H1 (cell line): Measurements from ENCODE around the gene ST6GALNAC3. TPM values are rescaled to one million over a fixed set of nuclear protein-coding genes. Genes with fewer than 3 reads are reported as not detected.

Source experiments
- CTCF ChIA-PET: fragments of 300-600 bp; sonication (Branson Sonifier 250); formaldehyde crosslinking; loops from one replicate; lab custom pipeline; 2021; ENCODE audit not compliant: partially characterized antibody; lab: Charles Lee
- POLR2A ChIA-PET: fragments of 300-600 bp; sonication (Branson Sonifier 250); formaldehyde crosslinking; loops from one replicate; lab custom pipeline; 2021; ENCODE audit warnings: inconsistent platforms; ENCODE audit not compliant: partially characterized antibody; lab: Charles Lee
- DNase-seq, 2 experiments: peaks; one replicate each; pipeline versions ENCODE4 v3.0.0 to v3.0.0-alpha.2; 2010 to 2022; ENCODE audit warnings: low spot score in 2 of 2, low read depth in 1 of 2, mixed read lengths in 1 of 2
- FAIRE-seq: peaks from 2 replicates; lab custom pipeline; 2011; peaks lifted over from hg19 to GRCh38; lab: Jason Lieb, UNC
- H2AFZ ChIP-seq: 2 replicates; pipeline ENCODE4 v1.8.1; 2012; ENCODE audit warnings: low read length, inconsistent platforms
- H2AK5ac ChIP-seq: 2 replicates; pipeline ENCODE4 v1.6.1; 2013; ENCODE audit warnings: low read depth, low read length
- H2BK120ac ChIP-seq: replicated peaks from 2 replicates; pipeline ENCODE3; 2013; ENCODE audit warnings: low read depth, low read length, inconsistent platforms
- H2BK12ac ChIP-seq: 2 replicates; pipeline ENCODE4 v1.6.1; 2013; ENCODE audit warnings: low read depth, low read length
- H2BK15ac ChIP-seq: 2 replicates; pipeline ENCODE4 v1.6.1; 2013; ENCODE audit warnings: low read length
- H2BK20ac ChIP-seq: 2 replicates; pipeline ENCODE4 v1.6.1; 2013; ENCODE audit warnings: low read length
- H2BK5ac ChIP-seq: 2 replicates; pipeline ENCODE4 v1.6.1; 2013; ENCODE audit warnings: low read depth, low read length
- H3K14ac ChIP-seq: 2 replicates; pipeline ENCODE4 v1.6.1; 2013; ENCODE audit warnings: inconsistent platforms; ENCODE audit not compliant: insufficient read length
- H3K18ac ChIP-seq: 2 replicates; pipeline ENCODE4 v1.6.1; 2013; ENCODE audit warnings: low read length; ENCODE audit errors: extremely low read depth
- H3K23ac ChIP-seq: 2 replicates; pipeline ENCODE4 v1.6.1; 2013; ENCODE audit warnings: inconsistent platforms; ENCODE audit not compliant: insufficient read length
- H3K23me2 ChIP-seq: 2 replicates; pipeline ENCODE4 v1.6.1; 2013; ENCODE audit warnings: low read depth, low read length
- H3K27ac ChIP-seq: 2 replicates; pipeline ENCODE4 v1.6.1; 2011; ENCODE audit warnings: low read depth, low read length, inconsistent platforms
- H3K27me3 ChIP-seq, 4 experiments: replicated peaks in 1 of 4; 1 replicate in 1 of 4; 2 replicates in 3 of 4; pipeline versions ENCODE4 v1.6.1 to v1.8.1; 2011 to 2013; ENCODE audit warnings: low read length in 3 of 4, mild to moderate bottlenecking in 3 of 4, inconsistent platforms in 2 of 4, mixed read lengths in 2 of 4, moderate library complexity in 1 of 4; ENCODE audit not compliant: control insufficient read depth in 3 of 4, insufficient read depth in 3 of 4; ENCODE audit errors: extremely low read depth in 1 of 4
- H3K36me3 ChIP-seq, 4 experiments: 2 replicates each; pipeline versions ENCODE4 v1.6.1 to v1.8.1; 2011 to 2013; ENCODE audit warnings: mild to moderate bottlenecking in 4 of 4, low read length in 3 of 4, moderate library complexity in 2 of 4, control low read depth in 1 of 4, inconsistent platforms in 1 of 4; ENCODE audit not compliant: insufficient read depth in 4 of 4, control insufficient read depth in 2 of 4
- H3K4ac ChIP-seq: replicated peaks from 2 replicates; pipeline ENCODE3; 2013; ENCODE audit warnings: low read length, low read depth, mixed read lengths, inconsistent platforms; ENCODE audit not compliant: insufficient read length
- H3K4me1 ChIP-seq, 4 experiments: replicated peaks in 1 of 4; 1 replicate in 1 of 4; 2 replicates in 3 of 4; pipeline versions ENCODE4 v1.6.1 to v1.8.1; 2011 to 2013; ENCODE audit warnings: low read length in 3 of 4, inconsistent platforms in 2 of 4, mixed read lengths in 1 of 4; ENCODE audit not compliant: insufficient read depth in 4 of 4, control insufficient read depth in 3 of 4
- H3K4me2 ChIP-seq, 2 experiments: 2 replicates each; pipeline versions ENCODE4 v1.6.1 to v1.8.1; 2011 to 2013; ENCODE audit warnings: low read depth in 2 of 2, low read length in 2 of 2, control low read depth in 1 of 2, inconsistent platforms in 1 of 2, mild to moderate bottlenecking in 1 of 2; ENCODE audit not compliant: insufficient read depth in 1 of 2
- H3K4me3 ChIP-seq, 4 experiments: fragments of 200-600, 300-600 bp in 1 of 4; sonication (generic), shearing (Covaris generic), sonication (Bioruptor Twin) in 1 of 4; 2 replicates each; pipeline versions ENCODE4 v1.5.1 to v1.8.1; 2011 to 2016; ENCODE audit warnings: low read length in 4 of 4, low read depth in 3 of 4, control low read depth in 2 of 4, inconsistent platforms in 2 of 4, mild to moderate bottlenecking in 2 of 4, mixed read lengths in 1 of 4, moderate library complexity in 1 of 4; ENCODE audit not compliant: insufficient read depth in 2 of 4; ENCODE audit errors: extremely low read depth in 1 of 4
- H3K56ac ChIP-seq: replicated peaks from 2 replicates; pipeline ENCODE3; 2013; ENCODE audit warnings: low read depth, mild to moderate bottlenecking, mixed read lengths, low read length, inconsistent platforms; ENCODE audit not compliant: insufficient read length
- H3K79me1 ChIP-seq: 2 replicates; pipeline ENCODE4 v1.6.1; 2013; ENCODE audit warnings: low read depth, low read length, control low read depth
- H3K79me2 ChIP-seq, 2 experiments: 2 replicates each; pipeline versions ENCODE4 v1.6.1 to v1.8.1; 2012 to 2013; ENCODE audit warnings: low read length in 2 of 2, mild to moderate bottlenecking in 2 of 2, inconsistent platforms in 1 of 2; ENCODE audit not compliant: insufficient read depth in 2 of 2, control insufficient read depth in 1 of 2
- H3K9ac ChIP-seq, 4 experiments: replicated peaks in 1 of 4; 1 replicate in 1 of 4; 2 replicates in 3 of 4; pipeline versions ENCODE4 v1.6.1 to v1.8.1; 2011 to 2013; ENCODE audit warnings: low read depth in 3 of 4, low read length in 3 of 4, control low read depth in 2 of 4, mild to moderate bottlenecking in 2 of 4, moderate library complexity in 2 of 4, inconsistent platforms in 1 of 4; ENCODE audit errors: extremely low read depth in 1 of 4
- H3K9me3 ChIP-seq, 2 experiments: 2 replicates each; pipeline versions ENCODE4 v1.6.1 to v1.8.1; 2012 to 2013; ENCODE audit warnings: mild to moderate bottlenecking in 2 of 2, moderate library complexity in 2 of 2, control low read depth in 1 of 2, inconsistent platforms in 1 of 2, low read depth in 1 of 2, low read length in 1 of 2, mixed read lengths in 1 of 2; ENCODE audit not compliant: insufficient read depth in 2 of 2
- H4K20me1 ChIP-seq, 2 experiments: replicated peaks in 1 of 2; 2 replicates each; pipeline versions ENCODE3 to v1.8.1; 2011 to 2013; ENCODE audit warnings: inconsistent platforms in 2 of 2, low read length in 2 of 2, mild to moderate bottlenecking in 1 of 2; ENCODE audit not compliant: insufficient read depth in 2 of 2, control insufficient read depth in 1 of 2
- H4K5ac ChIP-seq: 2 replicates; pipeline ENCODE4 v1.6.1; 2013; ENCODE audit warnings: low read length, low read depth, mixed read lengths, inconsistent platforms; ENCODE audit not compliant: insufficient read length
- H4K8ac ChIP-seq: 2 replicates; pipeline ENCODE4 v1.8.0; 2013; ENCODE audit warnings: mild to moderate bottlenecking, moderate library complexity, low read length, inconsistent platforms; ENCODE audit not compliant: insufficient read depth; ENCODE audit errors: extremely low read depth
- H4K91ac ChIP-seq: replicated peaks from 2 replicates; pipeline ENCODE3; 2013; ENCODE audit warnings: low read length, mixed read lengths, inconsistent platforms; ENCODE audit not compliant: insufficient read length
- CTBP2 ChIP-seq: IDR thresholded peaks from 2 replicates; pipeline ENCODE4 v1.7.0; 2011; ENCODE audit warnings: borderline replicate concordance, mild to moderate bottlenecking, moderate library complexity, mixed read lengths, low read length; ENCODE audit not compliant: insufficient read depth, insufficient read length
- EP300 ChIP-seq, 2 experiments: IDR thresholded peaks; 1 replicate in 1 of 2; 2 replicates in 1 of 2; pipeline ENCODE4 v1.6.1; 2011 to 2012; ENCODE audit warnings: low read depth in 2 of 2, low read length in 2 of 2, mild to moderate bottlenecking in 2 of 2, borderline replicate concordance in 1 of 2, inconsistent platforms in 1 of 2, moderate library complexity in 1 of 2
- EZH2 ChIP-seq: fragments of 200-600 bp; sonication (generic); IDR thresholded peaks from 2 replicates; pipeline ENCODE4 v1.7.1; 2012; ENCODE audit warnings: low read depth, mild to moderate bottlenecking, moderate library complexity, low read length, inconsistent platforms; ENCODE audit not compliant: severe bottlenecking
- GTF2F1 ChIP-seq: IDR thresholded peaks from 2 replicates; pipeline ENCODE4 v1.6.1; 2012; ENCODE audit warnings: low read depth, low read length, improper control_type of control experiment, borderline replicate concordance
- HDAC2 ChIP-seq, 2 experiments: fragments of 300-600 bp in 1 of 2; sonication (generic) in 1 of 2; IDR thresholded peaks; 2 replicates each; pipeline ENCODE4 v1.6.1; 2011 to 2012; ENCODE audit warnings: low read depth in 2 of 2, low read length in 2 of 2, mild to moderate bottlenecking in 2 of 2, moderate library complexity in 2 of 2, borderline replicate concordance in 1 of 2, inconsistent platforms in 1 of 2
- HDAC6 ChIP-seq: IDR thresholded peaks from one replicate; pipeline ENCODE4 v1.7.1; 2012; ENCODE audit warnings: low read depth, mild to moderate bottlenecking, inconsistent platforms, low read length, moderate library complexity
- SIRT6 ChIP-seq: IDR thresholded peaks from one replicate; pipeline ENCODE4 v1.7.1; 2012; ENCODE audit warnings: low read length, inconsistent platforms
- SIX5 ChIP-seq: IDR thresholded peaks from 2 replicates; pipeline ENCODE4 v1.6.1; 2011; ENCODE audit warnings: mild to moderate bottlenecking, low read depth, low read length
- TBP ChIP-seq: IDR thresholded peaks from 2 replicates; pipeline ENCODE4 v1.6.1; 2011; ENCODE audit warnings: low read depth, low read length, improper control_type of control experiment
- ZNF274 ChIP-seq: IDR thresholded peaks from 2 replicates; pipeline ENCODE4 v1.7.0; 2012; ENCODE audit warnings: low read length, borderline replicate concordance; ENCODE audit errors: extremely low read depth
- WGBS, 2 experiments: shearing (Covaris generic) in 1 of 2; methylation state at CpG; one replicate each; pipeline versions ENCODE4 v1.1.6 to v1.1.7; 2013 to 2015; ENCODE audit warnings: low lambda C conversion rate in 2 of 2, mixed read lengths in 2 of 2, inconsistent platforms in 1 of 2, low coverage in 1 of 2, missing lambda C conversion rate in 1 of 2; ENCODE audit not compliant: insufficient replicate concordance in 2 of 2, insufficient coverage in 1 of 2, insufficient read length in 1 of 2; ENCODE audit errors: extremely low coverage in 1 of 2, missing lambda C conversion rate in 1 of 2; 5-methylcytosine and 5-hydroxymethylcytosine counted together
- polyA plus RNA-seq, 7 experiments: library from polyadenylated mRNA; depleted of rRNA in 3 of 7; stranded (reverse) in 5 of 7; unstranded in 2 of 7; fragments of >200 nt in 5 of 7; fragments of 200-250 nt in 2 of 7; gene quantifications; 1 replicate in 5 of 7; 2 replicates in 1 of 7; 4 replicates in 1 of 7; pipeline versions ENCODE4 v1.2.1 to v1.2.3, GENCODE V29; 2011 to 2013; ENCODE audit warnings: missing spikeins in 2 of 7, mixed read lengths in 2 of 7
- total RNA-seq: library from RNA; stranded (reverse); fragmentation: NEBNext Ultra II Directional; extraction: Animal tissue kit (Norgen Biotek cat#: 25700); gene quantifications from 2 replicates; pipeline ENCODE4 v1.2.1, GENCODE V29; 2021
- TF ChIP-seq, protein P1 (sequence below): IDR thresholded peaks from 2 replicates; pipeline ENCODE4 v1.6.1; 2012; ENCODE audit warnings: inconsistent platforms
- TF ChIP-seq, protein P2 (sequence below): IDR thresholded peaks from 2 replicates; pipeline ENCODE4 v1.6.1; 2012; ENCODE audit warnings: inconsistent platforms

Gene ST6GALNAC3
- total and polyA plus RNA-seq, 2 of the 8 experiments (the other 6 are each of a cell fraction or from before 2014, with no cell fraction given), result 4.9 to 19.0 TPM

DNA sequence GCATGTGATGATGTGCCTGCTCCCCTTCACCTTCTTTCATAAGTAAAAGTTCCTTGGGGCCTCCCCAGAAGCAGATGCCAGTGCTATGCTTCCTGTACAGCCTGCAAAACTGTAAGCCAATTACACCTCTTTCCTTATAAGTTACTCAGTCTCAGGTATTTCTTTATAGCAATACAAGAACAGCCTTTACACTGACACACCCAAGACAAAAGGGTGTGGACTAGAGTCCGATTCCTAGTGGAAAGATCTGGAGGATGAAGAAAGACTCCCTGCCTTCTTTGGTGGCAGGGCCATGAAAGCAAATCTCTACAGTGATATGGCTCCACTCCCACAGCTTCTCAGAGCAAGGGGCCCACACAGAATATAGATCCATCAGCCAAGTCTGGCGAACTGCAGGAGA is 583.1 kb downstream of the ST6GALNAC3 start:
- no peak overlapping the region for H2BK20ac ChIP-seq
- H3K27ac ChIP-seq, result no peak overlapping the region
- H3K9ac ChIP-seq, result no peak overlapping the region
- no peak overlapping the region for H3K4ac ChIP-seq
- H3K79me2 ChIP-seq, result no peaks in the 10 kb centered on the region
- no peak overlapping the region for H3K14ac ChIP-seq
- H3K23me2 ChIP-seq, result no peaks in the 10 kb centered on the region
- H3K18ac ChIP-seq, result no peak overlapping the region
- no peak overlapping the region for H4K8ac ChIP-seq
- H3K79me1 ChIP-seq, result no peaks in the 10 kb centered on the region
- no peak for DNase-seq
- no peaks in the 10 kb centered on the region for H3K4me1 ChIP-seq
- no peak overlapping the region for H4K91ac ChIP-seq
- no peaks in the 10 kb centered on the region for H3K27me3 ChIP-seq
- H3K4me2 ChIP-seq, result no peak overlapping the region
- H4K5ac ChIP-seq, result no peak overlapping the region
- POLR2A ChIA-PET, result no interaction called here
- no peaks in the 10 kb centered on the region for H3K9me3 ChIP-seq
- H2AFZ ChIP-seq, result no peak overlapping the region
- FAIRE-seq, result no peak
- no peak overlapping the region for H2BK15ac ChIP-seq
- H3K4me3 ChIP-seq, result no peak overlapping the region
- no peak overlapping the region for H2AK5ac ChIP-seq
- no peak overlapping the region for H2BK5ac ChIP-seq
- H4K20me1 ChIP-seq, result no peaks in the 10 kb centered on the region
- H2BK120ac ChIP-seq, result no peak overlapping the region
- no peak overlapping the region for H3K56ac ChIP-seq
- CTCF ChIA-PET, result interaction anchor here (1.8 kb wide), 1 partner anchor 504 kb away, joined by 4 read pairs; no protein-coding TSS in a partner anchor
- WGBS, 2 experiments, result 83% methylated on average over 2 of the region's 2 CpGs; no CpG with 5 or more reads in 1 of the 2 experiments
- H3K36me3 ChIP-seq, result no peaks in the 10 kb centered on the region
- no peak overlapping the region for H3K23ac ChIP-seq
- H2BK12ac ChIP-seq, result no peak overlapping the region
- TF ChIP-seq SIX5 (no peak), SIRT6 (no peak), TBP (no peak), HDAC2 (IDR thresholded peaks at IDR 0.05; ENCODE audit: borderline replicate concordance in 1 of 2, low read depth in 2 of 2, low read length in 2 of 2) (no peak), GTF2F1 (no peak), HDAC6 (no peak), CTBP2 (no peak), ZNF274 (no peak), EZH2 (no peak), EP300 (IDR thresholded peaks at IDR 0.05; ENCODE audit: borderline replicate concordance in 1 of 2, low read depth in 2 of 2, low read length in 2 of 2) (no peak)
- TF ChIP-seq, protein P1, sequence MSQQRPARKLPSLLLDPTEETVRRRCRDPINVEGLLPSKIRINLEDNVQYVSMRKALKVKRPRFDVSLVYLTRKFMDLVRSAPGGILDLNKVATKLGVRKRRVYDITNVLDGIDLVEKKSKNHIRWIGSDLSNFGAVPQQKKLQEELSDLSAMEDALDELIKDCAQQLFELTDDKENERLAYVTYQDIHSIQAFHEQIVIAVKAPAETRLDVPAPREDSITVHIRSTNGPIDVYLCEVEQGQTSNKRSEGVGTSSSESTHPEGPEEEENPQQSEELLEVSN, result no peak
- TF ChIP-seq, protein P2, sequence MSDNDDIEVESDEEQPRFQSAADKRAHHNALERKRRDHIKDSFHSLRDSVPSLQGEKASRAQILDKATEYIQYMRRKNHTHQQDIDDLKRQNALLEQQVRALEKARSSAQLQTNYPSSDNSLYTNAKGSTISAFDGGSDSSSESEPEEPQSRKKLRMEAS, result no peak
